Large intestine (tissue), 12 donors: ENCODE data around the gene SORT1. TPM values are rescaled to one million over a fixed set of nuclear protein-coding genes. Genes with fewer than 3 reads are reported as not detected.
A peak's percentile ranks its signal among the peaks of the same experiment; 100 is the strongest.
"Not testable (repeated sequence)": the region's sequence is repeated elsewhere in the genome, so short reads cannot be mapped to it uniquely, and the experiment has no call there.

Source experiments
- DNase-seq, 2 donors: peaks; one replicate each; pipeline versions ENCODE4 v3.0.0 to v3.0.0-alpha.2; 2013
- H3K27ac ChIP-seq: one replicate; pipeline ENCODE4 v1.5.1; 2013; ENCODE audit warnings: low read length
- H3K27me3 ChIP-seq: 2 replicates; pipeline ENCODE4 v1.6.1; 2013; ENCODE audit warnings: low read length; ENCODE audit not compliant: control insufficient read depth, insufficient read depth
- H3K36me3 ChIP-seq: 2 replicates; pipeline ENCODE4 v1.6.1; 2013; ENCODE audit warnings: low read length; ENCODE audit not compliant: control insufficient read depth, insufficient read depth
- H3K4me1 ChIP-seq: one replicate; pipeline ENCODE4 v1.6.1; 2013; ENCODE audit warnings: low read length; ENCODE audit not compliant: control insufficient read depth, insufficient read depth
- H3K4me3 ChIP-seq: one replicate; pipeline ENCODE4 v1.5.1; 2013; ENCODE audit warnings: low read length
- H3K9me3 ChIP-seq: one replicate; pipeline ENCODE4 v1.6.1; 2013; ENCODE audit warnings: mild to moderate bottlenecking, low read depth, low read length, moderate library complexity; ENCODE audit not compliant: control insufficient read depth
- WGBS: methylation state at CpG from one replicate; pipeline ENCODE4 v1.1.5; 2013; ENCODE audit warnings: low lambda C conversion rate; ENCODE audit not compliant: insufficient coverage; 5-methylcytosine and 5-hydroxymethylcytosine counted together
- long read RNA-seq, 11 donors: transcript quantifications; one replicate each; lab custom pipeline, GENCODE V29; 2026
- polyA plus RNA-seq: library from polyadenylated mRNA; unstranded; fragments of 120-200 nt; gene quantifications from one replicate; pipeline ENCODE4 v1.2.1, GENCODE V29; 2013

The SORT1 gene
- polyA plus RNA-seq, result 41.7 TPM
- long read RNA-seq, donor 1, full-length matches to known transcripts, result 2 of 2 reads
- long read RNA-seq, donor 1, partial matches to known transcripts, result 0 of 2 reads
- long read RNA-seq, donor 1, other reads (novel, unspliced or antisense), result 0 of 2 reads
- long read RNA-seq, donor 2, full-length matches to known transcripts, result 4 of 4 reads
- long read RNA-seq, donor 2, partial matches to known transcripts, result 0 of 4 reads
- long read RNA-seq, donor 2, other reads (novel, unspliced or antisense), result 0 of 4 reads
- long read RNA-seq, donor 3, result 0 reads
- long read RNA-seq, donor 4, full-length matches to known transcripts, result 1 of 1 reads
- long read RNA-seq, donor 4, partial matches to known transcripts, result 0 of 1 reads
- long read RNA-seq, donor 4, other reads (novel, unspliced or antisense), result 0 of 1 reads
- long read RNA-seq, donor 5, full-length matches to known transcripts, result 2 of 2 reads
- long read RNA-seq, donor 5, partial matches to known transcripts, result 0 of 2 reads
- long read RNA-seq, donor 5, other reads (novel, unspliced or antisense), result 0 of 2 reads
- long read RNA-seq, donor 6, full-length matches to known transcripts, result 8 of 15 reads
- long read RNA-seq, donor 6, partial matches to known transcripts, result 0 of 15 reads
- long read RNA-seq, donor 6, other reads (novel, unspliced or antisense), result 7 of 15 reads
- long read RNA-seq, donor 7, full-length matches to known transcripts, result 2 of 2 reads
- long read RNA-seq, donor 7, partial matches to known transcripts, result 0 of 2 reads
- long read RNA-seq, donor 7, other reads (novel, unspliced or antisense), result 0 of 2 reads
- long read RNA-seq, donor 8, full-length matches to known transcripts, result 7 of 7 reads
- long read RNA-seq, donor 8, partial matches to known transcripts, result 0 of 7 reads
- long read RNA-seq, donor 8, other reads (novel, unspliced or antisense), result 0 of 7 reads
- long read RNA-seq, donor 9, full-length matches to known transcripts, result 5 of 5 reads
- long read RNA-seq, donor 9, partial matches to known transcripts, result 0 of 5 reads
- long read RNA-seq, donor 9, other reads (novel, unspliced or antisense), result 0 of 5 reads
- long read RNA-seq, donor 10, full-length matches to known transcripts, result 6 of 11 reads
- long read RNA-seq, donor 10, partial matches to known transcripts, result 5 of 11 reads
- long read RNA-seq, donor 10, other reads (novel, unspliced or antisense), result 0 of 11 reads
- long read RNA-seq, donor 11, full-length matches to known transcripts, result 1 of 1 reads
- long read RNA-seq, donor 11, partial matches to known transcripts, result 0 of 1 reads
- long read RNA-seq, donor 11, other reads (novel, unspliced or antisense), result 0 of 1 reads

DNA sequence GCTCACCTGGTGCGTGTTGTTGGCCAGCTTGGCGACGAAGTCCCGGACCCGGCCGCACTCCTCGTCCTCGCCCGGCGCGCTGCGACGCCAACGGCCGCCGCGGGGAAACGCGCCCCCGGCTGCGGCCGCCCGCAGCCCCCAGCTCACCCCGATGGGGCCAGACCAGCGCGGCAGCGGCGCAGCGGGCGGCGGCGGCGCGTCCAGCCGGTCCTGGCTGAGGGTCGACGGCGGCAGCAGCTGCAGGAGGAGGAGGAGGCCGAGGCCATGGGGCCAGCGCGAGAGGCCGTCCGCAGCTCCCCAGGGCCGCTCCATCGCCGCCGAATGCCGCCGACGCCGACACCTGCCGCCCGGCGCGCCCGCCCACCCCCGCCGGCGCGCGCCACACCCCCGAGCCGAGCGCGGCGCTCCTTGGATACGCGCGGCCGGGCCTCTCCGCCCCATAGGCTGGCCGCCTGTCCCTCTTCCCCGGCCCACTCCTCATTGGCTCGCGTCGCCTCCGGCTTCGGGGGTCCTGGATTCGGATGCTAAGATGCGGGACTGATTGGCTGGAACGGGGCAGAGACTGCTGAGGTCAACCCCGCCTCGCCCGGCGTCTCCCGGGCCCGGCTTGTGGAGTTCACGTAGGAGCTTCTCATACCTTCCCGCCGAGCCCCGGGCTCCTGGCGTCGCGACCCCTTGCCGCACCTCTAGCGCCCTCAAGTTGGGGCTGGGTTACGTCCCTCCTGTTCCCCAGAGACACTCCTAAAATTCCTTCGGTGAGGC is at the start of gene SORT1:
Gene SORT1 (minus strand): TSS at position 338 of the 762 bp plus-strand sequence. CDS start 26 bp downstream, at position 312.
- peak; percentile 77 to 91 for DNase-seq
- H3K4me3 ChIP-seq, result peak within 1 kb of the TSS; percentile 70
- no peaks in the 10 kb centered on the region for H3K9me3 ChIP-seq
- no peaks in the 10 kb centered on the region for H3K27me3 ChIP-seq
- H3K36me3 ChIP-seq, result peaks cover 10% of the 10 kb centered on the region
- H3K27ac ChIP-seq, result peak within 1 kb of the TSS; percentile 58
- peaks cover 40% of the 10 kb centered on the region for H3K4me1 ChIP-seq
- 0% methylated on average over 8 of the region's 98 CpGs for WGBS

DNA sequence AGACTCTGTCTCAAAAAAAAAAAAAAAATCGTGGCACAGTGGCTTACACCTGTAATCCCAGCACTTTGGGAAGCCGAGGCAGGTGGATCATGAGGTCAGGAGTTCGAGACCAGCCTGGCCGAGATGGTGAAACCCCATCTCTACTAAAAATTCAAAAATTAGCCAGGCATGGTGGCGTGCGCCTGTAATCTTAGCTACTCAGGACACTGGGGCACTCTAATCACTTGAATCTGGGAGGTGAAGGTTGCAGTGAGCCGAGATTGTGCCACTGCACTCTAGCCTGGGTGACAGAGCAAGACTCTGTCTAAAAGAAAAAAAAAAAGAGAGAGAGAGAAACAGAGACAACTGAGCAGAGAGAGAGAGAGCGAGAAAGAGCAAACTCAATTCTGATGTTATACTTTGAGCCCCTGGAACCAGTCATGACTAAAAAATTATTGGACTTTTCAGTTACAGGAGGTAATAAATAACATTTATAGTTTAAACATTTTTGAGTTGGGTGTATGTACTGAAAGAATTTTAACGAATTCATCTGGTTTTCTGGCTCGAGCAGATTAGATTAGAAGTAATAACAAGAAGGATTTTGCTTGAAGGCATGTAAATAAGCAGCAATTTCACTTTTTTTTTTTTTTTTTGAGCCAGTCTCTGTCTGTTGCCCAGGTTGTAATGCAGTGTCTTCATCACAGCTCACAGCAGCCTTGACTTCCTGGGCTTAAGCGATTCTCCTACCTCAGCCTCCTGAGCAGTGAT is 48.4 kb upstream of the SORT1 start:
- H3K4me1 ChIP-seq, H3K9me3 ChIP-seq, H3K4me3 ChIP-seq, H3K27ac ChIP-seq, DNase-seq, H3K36me3 ChIP-seq: not testable (repeated sequence)
- 55% methylated on average over 3 of the region's 11 CpGs for WGBS
- peaks cover 30% of the 10 kb centered on the region for H3K27me3 ChIP-seq

DNA sequence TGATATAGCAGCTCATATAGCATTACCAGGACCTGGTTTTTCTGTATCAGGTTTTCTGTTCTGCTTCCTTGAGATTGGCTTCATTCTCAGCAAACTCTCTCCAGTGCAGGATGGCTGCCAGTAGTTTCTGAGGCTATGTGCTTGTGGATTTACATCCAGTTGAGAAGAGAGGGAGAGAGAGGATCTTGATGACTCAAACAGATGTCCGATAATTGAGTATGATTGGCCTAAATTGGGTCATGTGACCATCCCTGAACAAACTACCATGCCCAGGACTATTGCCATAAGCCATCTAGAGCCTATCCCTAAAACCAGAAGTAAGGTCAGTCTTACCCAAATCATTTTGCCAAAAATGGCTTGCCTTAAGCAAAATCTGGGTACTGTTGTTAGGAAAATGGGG is 46.6 kb upstream of the SORT1 start:
- no peak overlapping the region for H3K4me3 ChIP-seq
- H3K9me3 ChIP-seq, result no peaks in the 10 kb centered on the region
- WGBS, result no CpG with 5 or more reads among the region's 1 CpG
- H3K4me1 ChIP-seq, result no peaks in the 10 kb centered on the region
- DNase-seq, result no peak
- no peaks in the 10 kb centered on the region for H3K36me3 ChIP-seq
- H3K27ac ChIP-seq, result no peak overlapping the region
- peaks cover 26% of the 10 kb centered on the region for H3K27me3 ChIP-seq

DNA sequence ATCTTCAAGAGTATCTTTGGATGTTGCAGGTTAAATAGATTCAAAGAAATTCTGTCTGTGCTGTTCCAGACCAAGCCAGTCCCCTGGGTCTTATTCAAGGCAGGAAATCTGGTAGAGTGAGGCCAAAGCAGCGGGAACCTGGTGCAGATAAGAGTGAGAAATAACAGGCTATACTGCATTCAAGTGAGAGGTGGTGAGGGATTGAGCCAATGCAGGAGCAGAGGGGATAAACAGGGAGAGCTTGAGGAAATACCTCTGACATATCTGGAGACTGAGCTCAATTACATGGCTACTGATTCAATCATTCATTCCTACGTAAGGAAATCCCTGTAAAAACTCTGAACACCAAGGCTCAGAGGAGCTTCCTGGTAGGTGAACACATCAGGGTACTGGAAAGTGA is 45.8 kb upstream of the SORT1 start:
- Histone ChIP-seq H3K9me3 (no peaks in the 10 kb centered on the region), H3K36me3 (no peaks in the 10 kb centered on the region), H3K27ac (no peak overlapping the region), H3K4me3 (no peak overlapping the region), H3K4me1 (no peaks in the 10 kb centered on the region), H3K27me3 (peaks cover 26% of the 10 kb centered on the region)
- WGBS, result no CpG with 5 or more reads among the region's 2 CpGs
- DNase-seq, result no peak

DNA sequence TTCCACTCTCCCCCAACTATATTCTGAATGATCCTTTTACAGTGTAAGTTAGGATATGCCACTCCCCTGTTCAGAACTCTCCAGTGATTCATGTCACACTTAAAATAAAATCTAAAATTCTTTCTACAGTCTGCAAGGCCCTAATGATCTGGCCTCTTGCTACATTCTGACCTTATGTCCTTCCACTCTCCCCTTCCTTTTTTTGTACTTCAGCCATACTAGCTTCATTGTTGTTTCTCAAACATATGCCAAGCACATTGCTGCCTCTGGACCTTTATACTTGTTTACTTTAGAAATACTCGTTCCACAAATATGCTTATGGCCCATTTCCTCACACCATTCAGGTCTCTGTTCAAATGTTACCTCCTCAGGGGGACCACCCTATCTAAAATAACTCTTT is 43.4 kb upstream of the SORT1 start:
- Histone ChIP-seq H3K27ac (no peak overlapping the region), H3K4me3 (no peak overlapping the region), H3K4me1 (no peaks in the 10 kb centered on the region), H3K36me3 (no peaks in the 10 kb centered on the region), H3K27me3 (peaks cover 22% of the 10 kb centered on the region), H3K9me3 (no peaks in the 10 kb centered on the region)
- 20% methylated on average over 1 of the region's 1 CpG for WGBS
- no peak for DNase-seq

DNA sequence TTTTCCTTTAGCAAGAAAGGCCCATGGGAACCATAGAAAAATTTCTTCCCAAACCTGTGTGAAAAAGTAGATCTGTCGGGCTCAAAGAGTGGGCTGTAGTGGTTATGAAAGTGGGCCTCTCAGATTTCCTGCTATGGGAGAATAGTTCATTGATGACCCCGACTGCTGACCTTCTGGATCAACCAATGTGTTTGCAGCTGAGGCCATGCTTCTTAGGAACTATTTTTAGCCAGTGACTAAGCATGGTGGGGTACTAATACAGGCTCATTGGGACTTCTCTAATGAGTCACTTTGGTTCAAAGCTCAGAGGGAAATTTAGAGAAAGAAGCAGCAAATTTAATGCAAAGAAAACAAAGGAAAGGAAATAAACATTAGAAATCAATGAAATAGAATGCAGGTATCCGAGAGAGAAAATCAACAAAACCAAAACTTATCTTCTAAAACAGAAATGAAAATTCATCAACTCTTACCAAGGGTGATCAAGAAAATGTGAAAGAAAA is 41.1 kb upstream of the SORT1 start:
- H3K27ac ChIP-seq, result no peak overlapping the region
- DNase-seq, result no peak
- 82% methylated on average over 2 of the region's 3 CpGs for WGBS
- peaks cover 10% of the 10 kb centered on the region for H3K27me3 ChIP-seq
- H3K9me3 ChIP-seq, result no peaks in the 10 kb centered on the region
- no peaks in the 10 kb centered on the region for H3K36me3 ChIP-seq
- H3K4me1 ChIP-seq, result no peaks in the 10 kb centered on the region
- H3K4me3 ChIP-seq, result no peak overlapping the region

DNA sequence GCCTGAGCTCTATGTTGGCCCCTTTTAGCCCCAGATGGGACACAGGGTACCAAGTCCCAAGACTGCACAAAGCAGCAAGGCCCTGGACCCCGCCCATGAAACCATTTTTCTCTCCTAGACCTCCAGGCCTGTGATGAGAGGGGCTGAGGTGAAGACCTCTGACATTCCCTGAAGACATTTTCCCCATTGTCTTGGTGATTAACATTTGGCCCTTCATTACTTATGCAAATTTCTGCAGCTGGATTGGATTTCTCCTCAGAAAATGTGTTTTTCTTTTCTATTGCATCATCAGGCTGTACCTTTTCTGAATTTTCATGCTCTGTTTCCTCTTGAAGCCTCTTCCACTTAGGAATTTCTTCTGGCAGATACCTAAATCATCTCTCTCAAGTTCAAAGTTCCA is 36.8 kb upstream of the SORT1 start:
- no peaks in the 10 kb centered on the region for H3K4me1 ChIP-seq
- H3K4me3 ChIP-seq, result no peak overlapping the region
- peaks cover 4% of the 10 kb centered on the region for H3K27me3 ChIP-seq
- DNase-seq, result no peak
- no peak overlapping the region for H3K27ac ChIP-seq
- no peaks in the 10 kb centered on the region for H3K36me3 ChIP-seq
- no CpG with 5 or more reads among the region's 1 CpG for WGBS
- H3K9me3 ChIP-seq, result no peaks in the 10 kb centered on the region

DNA sequence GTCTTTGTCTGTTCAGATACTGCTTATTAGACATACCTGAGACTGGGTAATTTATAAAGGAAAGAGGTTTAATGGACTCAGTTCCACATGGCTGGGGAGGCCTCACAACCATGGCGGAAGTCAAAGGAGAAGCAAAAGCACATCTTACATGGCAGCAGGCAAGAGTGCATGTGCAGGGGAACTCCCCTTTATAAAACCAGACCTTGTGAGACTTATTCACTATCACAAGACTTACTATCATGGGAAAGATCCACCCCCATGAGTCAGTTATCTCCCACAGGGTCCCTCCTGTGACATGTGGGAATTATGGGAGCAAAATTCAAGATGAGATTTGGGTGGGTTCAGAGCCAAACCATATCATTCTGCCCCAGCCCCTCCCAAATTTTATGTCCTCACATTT is 35.6 kb upstream of the SORT1 start:
- no CpG with 5 or more reads among the region's 1 CpG for WGBS
- H3K4me1 ChIP-seq, result no peaks in the 10 kb centered on the region
- H3K9me3 ChIP-seq, result no peaks in the 10 kb centered on the region
- H3K27me3 ChIP-seq, result peaks cover 4% of the 10 kb centered on the region
- peak in 1 of 2 donors; percentile 18 for DNase-seq
- no peak overlapping the region for H3K27ac ChIP-seq
- no peaks in the 10 kb centered on the region for H3K36me3 ChIP-seq
- H3K4me3 ChIP-seq, result no peak overlapping the region

DNA sequence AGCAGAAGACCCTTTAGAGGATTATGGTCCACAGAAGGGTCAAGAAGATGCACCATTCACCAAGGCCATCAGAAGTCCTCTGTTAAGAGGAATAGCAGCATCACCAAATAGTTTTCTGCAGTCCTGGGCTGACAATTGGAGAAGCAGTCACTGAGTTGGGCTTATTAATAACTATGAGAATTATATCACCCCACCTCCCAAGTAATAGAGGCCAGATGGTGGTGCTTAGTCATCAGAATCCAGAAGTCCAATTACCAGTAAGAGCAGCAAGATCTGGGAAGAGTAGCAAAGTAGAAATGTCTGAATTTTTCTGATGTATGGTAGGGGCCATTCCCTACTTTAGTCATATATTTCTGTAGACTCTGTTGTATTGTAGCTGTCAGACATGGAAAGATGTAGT is 34.6 kb upstream of the SORT1 start:
- Histone ChIP-seq H3K4me1 (no peaks in the 10 kb centered on the region), H3K9me3 (no peaks in the 10 kb centered on the region), H3K4me3 (no peak overlapping the region), H3K36me3 (no peaks in the 10 kb centered on the region), H3K27ac (no peak overlapping the region), H3K27me3 (peaks cover 2% of the 10 kb centered on the region)
- DNase-seq, result no peak
